ENCODE measurements around the gene POFUT2.
A peak's percentile ranks its signal among the peaks of the same experiment; 100 is the strongest.

POFUT2 gene

DNA sequence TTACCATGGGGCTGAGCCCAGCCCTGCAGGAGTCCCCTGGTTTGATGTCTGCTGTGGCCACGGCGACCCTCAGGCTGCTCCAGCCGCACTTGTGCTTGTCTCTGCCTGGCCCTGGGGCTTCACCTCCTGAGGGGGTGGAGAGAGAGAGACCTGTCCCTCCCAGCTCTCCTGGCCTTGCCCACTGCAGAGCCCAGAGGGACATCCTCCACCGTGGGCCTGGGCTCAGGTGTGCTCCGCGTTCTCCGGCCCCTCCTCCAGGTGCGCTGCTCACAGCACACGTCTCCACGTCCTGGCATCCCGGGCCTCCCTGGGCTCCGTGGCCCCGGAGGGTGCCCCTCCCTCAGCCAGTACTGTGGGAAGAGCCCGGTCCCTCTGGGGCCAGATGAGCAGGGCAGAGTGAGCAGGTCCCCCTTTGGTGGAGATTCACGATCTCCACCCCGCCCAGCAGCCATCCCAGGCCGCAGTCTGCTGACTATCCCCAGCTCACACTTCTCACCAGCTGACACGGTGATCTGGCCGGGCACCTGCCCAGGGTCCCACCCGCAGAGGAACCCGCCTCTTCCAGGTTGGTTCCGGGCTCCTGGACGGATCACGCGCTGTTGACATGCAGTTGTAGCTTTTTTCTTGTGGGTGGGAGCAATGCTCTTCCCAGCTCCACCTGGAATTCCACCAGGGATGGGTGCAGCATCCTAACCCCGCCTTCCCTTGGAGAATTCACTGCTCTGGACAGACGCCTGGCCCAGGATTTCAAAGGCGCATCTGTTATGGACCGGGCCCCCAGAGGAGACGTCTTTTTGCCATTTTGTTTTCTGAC is 41.8 kb upstream of the POFUT2 start:
- Mint-ChIP-seq H3K27me3 (no peaks in the 10 kb centered on the region), H3K9me3 (ENCODE audit: low read depth) (no peaks in the 10 kb centered on the region), H3K27ac (no peak overlapping the region), H3K4me3 (no peak overlapping the region), H3K36me3 (no peaks in the 10 kb centered on the region), H3K4me1 (ENCODE audit: low read depth) (no peaks in the 10 kb centered on the region)

DNA sequence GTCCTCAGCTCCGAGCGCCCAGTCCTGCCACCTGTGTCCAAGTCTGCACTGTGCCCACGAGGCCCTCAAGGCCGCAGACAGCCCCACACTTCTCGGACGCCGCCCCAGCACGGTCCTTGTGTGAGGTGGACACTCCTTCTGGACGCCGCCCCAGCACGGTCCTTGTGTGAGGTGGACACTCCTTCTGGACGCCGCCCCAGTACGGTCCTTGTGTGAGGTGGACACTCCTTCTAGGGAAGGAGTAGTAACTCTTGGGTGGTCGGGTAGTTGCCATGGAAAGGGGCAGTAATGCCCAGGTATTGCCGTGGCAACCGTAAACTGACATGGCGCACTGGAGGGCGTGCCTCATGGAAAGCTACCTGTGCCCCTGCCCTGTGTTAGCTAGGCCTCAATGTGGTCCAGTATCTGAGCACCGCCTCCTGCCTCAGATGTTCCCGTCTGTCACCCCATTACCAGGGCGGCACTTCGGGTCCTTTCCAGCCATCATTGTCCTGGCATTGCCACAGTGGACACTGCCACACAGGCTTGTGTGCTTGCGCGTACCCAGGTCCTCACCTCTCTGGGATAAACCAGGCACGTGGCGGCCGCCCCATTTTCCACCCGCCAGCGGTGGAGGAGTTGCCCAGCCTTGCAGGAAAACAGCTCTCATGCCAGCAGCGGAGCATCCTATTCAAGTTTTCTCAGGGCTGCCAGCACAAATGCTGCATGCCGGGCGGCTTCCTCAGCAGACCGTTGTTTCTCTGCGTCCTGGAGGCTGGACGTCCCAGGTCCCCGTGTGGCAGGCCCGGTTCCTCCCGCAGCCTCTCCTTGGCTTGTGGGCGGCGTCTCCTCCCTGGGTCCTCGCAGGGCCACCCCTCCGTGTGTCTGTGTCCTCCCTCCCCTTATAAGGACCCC is 40.8 kb upstream of the POFUT2 start:
- no peak overlapping the region for H3K27ac Mint-ChIP-seq
- no peak overlapping the region for H3K4me3 Mint-ChIP-seq
- no peaks in the 10 kb centered on the region for H3K9me3 Mint-ChIP-seq (ENCODE audit: low read depth)
- peaks cover 2% of the 10 kb centered on the region for H3K4me1 Mint-ChIP-seq (ENCODE audit: low read depth)
- H3K27me3 Mint-ChIP-seq = no peaks in the 10 kb centered on the region
- no peaks in the 10 kb centered on the region for H3K36me3 Mint-ChIP-seq

DNA sequence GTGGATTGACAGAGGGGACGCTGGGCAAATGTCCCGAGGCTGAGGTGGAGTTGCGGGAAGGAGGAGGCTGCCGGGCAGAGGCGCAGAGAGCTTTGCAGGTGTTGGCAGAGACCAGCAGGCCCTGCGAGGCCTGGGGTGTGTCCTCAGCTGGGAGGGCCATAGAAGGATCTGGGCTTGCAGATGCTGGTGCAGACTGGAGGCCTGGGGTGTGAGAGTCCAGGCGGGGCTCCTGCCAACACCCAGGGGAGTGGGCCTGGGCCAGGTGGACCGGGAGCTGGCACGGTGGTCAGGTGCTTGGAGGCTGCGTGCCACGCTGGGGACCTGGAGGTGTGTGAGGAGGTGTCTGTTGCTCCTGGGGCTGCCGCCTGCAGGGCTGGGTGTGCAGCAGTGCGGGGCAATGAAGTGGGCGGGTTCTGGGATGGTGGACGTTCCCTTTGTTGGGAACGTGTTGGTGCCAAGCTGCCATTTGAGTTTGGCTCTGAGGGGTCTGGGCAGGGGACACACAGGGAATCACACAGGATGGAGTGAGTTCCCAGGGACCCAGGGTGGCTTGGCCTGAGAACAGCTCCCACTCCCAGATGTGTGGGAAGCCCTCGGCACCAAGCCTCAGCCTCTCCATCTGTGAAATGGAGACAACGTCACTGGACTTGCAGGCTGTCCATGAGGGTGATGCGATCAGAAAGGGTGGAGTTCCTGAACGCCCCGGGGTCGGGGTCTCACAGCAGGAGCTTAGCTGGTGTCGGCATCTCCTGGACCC is 39.9 kb upstream of the POFUT2 start:
- Mint-ChIP-seq H3K27ac (no peak overlapping the region), H3K9me3 (ENCODE audit: low read depth) (no peaks in the 10 kb centered on the region), H3K4me3 (no peak overlapping the region), H3K27me3 (no peaks in the 10 kb centered on the region), H3K4me1 (ENCODE audit: low read depth) (peaks cover 9% of the 10 kb centered on the region), H3K36me3 (no peaks in the 10 kb centered on the region)

DNA sequence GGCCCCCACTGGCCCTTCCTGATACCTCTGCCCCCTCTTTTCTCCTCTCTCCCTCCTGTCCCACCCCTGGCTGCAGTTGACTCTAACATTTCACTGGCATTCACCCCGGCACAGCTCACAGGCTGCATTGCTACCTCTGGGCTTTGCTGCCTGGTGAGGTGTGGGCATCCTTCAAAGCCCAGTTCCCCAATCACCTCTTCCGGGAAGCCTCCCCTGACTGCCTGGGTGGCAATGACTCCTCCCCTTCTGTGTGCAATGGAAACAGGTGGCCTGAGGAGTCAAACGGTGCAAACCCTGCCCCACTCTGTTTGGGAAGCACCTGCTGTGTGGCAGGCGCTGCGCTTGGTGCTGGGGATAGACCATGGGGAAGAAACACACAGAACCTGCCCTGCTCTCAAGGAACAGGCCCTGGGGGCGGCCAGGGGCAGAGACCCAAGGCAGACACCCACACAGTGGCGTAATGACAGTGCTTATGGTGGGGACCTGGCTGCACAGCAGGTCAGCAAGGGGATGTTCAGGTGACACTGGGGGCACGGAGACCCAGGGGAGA is 39.3 kb upstream of the POFUT2 start:
- H3K27ac Mint-ChIP-seq = no peak overlapping the region
- H3K36me3 Mint-ChIP-seq = no peaks in the 10 kb centered on the region
- H3K4me1 Mint-ChIP-seq (ENCODE audit: low read depth) = peaks cover 16% of the 10 kb centered on the region
- no peak overlapping the region for H3K4me3 Mint-ChIP-seq
- H3K27me3 Mint-ChIP-seq = no peaks in the 10 kb centered on the region
- no peaks in the 10 kb centered on the region for H3K9me3 Mint-ChIP-seq (ENCODE audit: low read depth)

DNA sequence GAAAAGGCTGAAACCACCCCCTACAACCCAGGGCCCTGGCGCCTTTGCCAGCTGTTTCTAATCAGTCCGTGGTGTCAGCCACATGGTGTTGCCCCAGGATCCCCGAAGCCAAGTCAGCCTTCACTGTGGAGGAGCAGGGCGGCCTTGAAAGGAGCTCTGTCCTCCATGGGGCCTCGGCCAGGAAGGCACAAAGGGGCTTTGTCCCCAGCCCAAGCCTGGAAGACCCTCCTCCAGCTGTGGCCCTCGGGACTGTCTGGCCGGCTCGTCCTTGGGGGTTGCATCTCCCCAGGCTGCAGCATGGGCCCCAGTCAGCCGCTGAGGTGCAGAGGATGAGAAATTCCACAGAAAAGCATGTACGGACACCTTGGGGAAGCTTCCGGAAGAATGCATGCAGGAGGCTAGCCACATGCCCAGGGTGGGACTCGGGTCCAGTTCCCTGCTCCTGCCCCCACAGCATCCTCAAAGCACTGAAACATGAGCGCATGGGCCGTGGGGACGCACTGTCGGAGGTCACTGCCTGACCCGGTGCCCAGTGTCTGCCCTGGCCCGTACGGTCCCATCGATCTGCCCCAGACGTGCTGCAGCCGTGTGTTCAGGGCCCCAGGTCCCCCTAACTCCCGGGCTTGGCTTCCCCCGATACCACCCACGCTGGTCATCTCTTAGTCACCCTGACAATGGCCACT is 38.6 kb upstream of the POFUT2 start:
- peaks cover 21% of the 10 kb centered on the region for H3K4me1 Mint-ChIP-seq (ENCODE audit: low read depth)

DNA sequence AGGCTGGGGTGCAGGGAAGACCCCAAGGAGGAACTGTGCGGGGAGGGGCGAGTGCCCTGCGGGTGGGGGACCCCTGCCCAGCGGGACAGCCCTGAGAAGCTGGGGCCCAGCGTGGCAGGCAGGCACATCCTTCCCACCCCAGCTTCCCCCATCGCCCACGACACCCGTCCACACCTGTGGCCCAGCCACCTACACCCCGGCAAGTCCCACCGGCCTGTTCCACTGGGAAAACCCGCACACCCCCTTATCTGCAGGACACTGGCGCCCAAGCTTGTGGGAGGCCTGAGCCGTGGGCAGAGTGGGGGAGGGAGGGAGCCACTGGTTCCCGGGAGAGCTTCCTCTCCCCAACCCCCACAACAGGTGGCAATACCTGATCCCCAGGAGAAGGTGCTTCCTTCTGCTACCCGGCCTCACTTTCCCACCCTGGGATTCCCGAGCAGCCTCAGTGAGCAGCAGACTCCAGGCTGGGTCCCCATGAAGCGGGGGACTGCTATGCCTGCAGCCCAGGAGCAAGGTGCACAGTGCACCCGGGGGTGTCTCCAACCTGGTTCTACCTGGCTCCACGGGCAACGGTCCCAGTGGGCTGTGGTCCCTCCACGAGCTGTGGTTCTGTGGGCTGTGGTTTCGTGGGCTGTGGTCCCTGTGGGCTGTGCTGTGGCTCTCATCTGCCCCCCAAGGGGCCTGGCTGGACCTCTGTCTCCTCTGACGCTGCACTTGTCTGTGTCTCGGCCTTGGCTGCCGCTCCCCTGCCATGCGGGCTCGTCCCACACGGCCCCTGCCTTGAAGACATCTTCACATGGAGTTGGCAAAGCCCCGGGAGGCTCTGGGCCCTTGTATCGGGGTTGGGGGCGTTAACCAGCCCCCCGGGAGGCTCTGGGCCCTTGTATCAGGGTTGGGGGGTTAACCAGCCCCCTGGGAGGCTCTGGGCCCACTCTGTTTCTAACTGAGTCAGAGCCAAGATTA is 37.8 kb upstream of the POFUT2 start:
- Mint-ChIP-seq H3K4me1 (ENCODE audit: low read depth) (peaks cover 21% of the 10 kb centered on the region), H3K27ac (no peak overlapping the region), H3K4me3 (no peak overlapping the region), H3K36me3 (no peaks in the 10 kb centered on the region), H3K9me3 (ENCODE audit: low read depth) (no peaks in the 10 kb centered on the region), H3K27me3 (no peaks in the 10 kb centered on the region)

More for the DNA sequence above, 38.6 kb upstream of the POFUT2 start:
- no peaks in the 10 kb centered on the region for H3K27me3 Mint-ChIP-seq
- no peaks in the 10 kb centered on the region for H3K36me3 Mint-ChIP-seq
- no peak overlapping the region for H3K4me3 Mint-ChIP-seq
- H3K9me3 Mint-ChIP-seq (ENCODE audit: low read depth) = no peaks in the 10 kb centered on the region
- no peak overlapping the region for H3K27ac Mint-ChIP-seq

DNA sequence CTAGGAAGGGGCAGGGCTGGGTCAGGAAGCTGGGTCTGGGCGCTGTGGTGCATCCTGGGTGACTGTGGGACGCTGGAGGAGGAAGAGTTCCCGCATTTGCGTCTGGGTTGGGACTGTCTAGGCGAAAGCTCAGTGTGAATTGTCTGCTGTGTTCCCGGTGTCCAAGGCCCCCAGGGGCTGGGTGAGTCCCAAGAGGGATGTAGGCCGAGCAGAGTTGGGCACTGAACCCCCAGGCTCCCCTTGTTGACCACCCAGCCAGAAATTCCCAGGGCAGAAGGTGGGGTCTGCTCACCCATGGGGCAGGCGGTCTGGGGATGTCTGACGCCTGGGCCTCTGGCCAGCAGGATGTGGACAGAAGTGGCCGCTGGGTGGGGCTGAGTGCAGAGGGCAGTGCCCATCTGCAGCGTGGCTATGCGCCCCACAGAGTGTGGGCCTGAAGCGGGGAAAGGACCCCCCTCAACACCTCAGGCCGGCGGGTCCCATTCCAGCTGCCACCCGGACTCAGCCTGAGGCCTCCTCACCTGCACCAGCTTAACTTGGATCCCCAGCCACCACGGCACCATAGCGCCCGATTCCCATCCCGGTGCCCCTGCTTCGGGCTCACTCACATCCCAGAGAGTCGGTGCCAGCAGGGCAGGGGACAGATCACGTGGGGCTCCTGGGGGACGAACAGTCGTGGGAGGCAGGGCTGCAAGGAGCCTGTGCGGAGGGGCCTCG is 37.0 kb upstream of the POFUT2 start:
- H3K27ac Mint-ChIP-seq = no peak overlapping the region
- no peak overlapping the region for H3K4me3 Mint-ChIP-seq

DNA sequence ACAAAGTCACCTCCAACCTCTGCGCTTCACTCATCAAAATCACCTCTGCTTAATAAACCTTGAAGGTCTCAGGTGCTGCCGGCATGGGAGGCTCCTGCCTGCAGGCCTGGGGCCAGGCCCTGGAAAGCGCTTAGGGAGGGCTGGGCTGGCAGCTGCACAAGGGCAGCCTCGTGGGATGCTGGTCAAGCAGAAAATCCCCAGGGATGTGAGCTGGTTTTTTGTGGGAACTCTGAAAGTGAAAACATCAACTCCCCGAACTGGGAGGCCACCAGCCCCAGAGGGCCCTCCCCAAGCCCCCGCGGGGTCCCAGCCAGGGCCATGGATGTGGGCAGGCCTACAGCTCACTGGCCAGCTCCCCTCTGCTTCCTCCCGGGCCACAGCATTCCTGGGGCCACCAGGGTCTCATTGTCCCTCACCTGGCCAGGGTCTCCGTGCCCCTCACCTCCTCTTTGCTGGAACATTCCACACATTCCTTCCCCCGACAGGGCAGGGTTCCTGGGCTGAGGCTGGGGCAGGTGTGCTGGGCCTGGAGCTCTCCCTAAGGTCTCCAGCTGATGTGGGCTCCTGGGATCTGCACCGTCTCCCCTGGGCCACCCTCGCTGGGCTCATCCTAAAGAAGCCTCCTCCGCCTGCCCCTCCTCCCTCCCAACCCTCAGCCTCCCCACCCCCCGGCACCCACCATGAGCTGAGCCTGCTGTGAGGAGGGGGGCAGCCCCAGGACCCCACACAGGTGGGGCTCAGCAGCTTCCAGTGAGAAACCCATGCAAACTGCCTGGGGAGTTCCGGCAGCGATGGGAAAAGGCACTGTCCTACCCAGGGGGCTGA is 36.0 kb upstream of the POFUT2 start:
- no peak overlapping the region for H3K27ac Mint-ChIP-seq
- no peaks in the 10 kb centered on the region for H3K9me3 Mint-ChIP-seq (ENCODE audit: low read depth)
- no peaks in the 10 kb centered on the region for H3K27me3 Mint-ChIP-seq
- H3K36me3 Mint-ChIP-seq = no peaks in the 10 kb centered on the region
- peaks cover 23% of the 10 kb centered on the region for H3K4me1 Mint-ChIP-seq (ENCODE audit: low read depth)
- no peak overlapping the region for H3K4me3 Mint-ChIP-seq

More for the DNA sequence above, 37.0 kb upstream of the POFUT2 start:
- Mint-ChIP-seq H3K36me3 (no peaks in the 10 kb centered on the region), H3K4me1 (ENCODE audit: low read depth) (peaks cover 21% of the 10 kb centered on the region), H3K27me3 (no peaks in the 10 kb centered on the region), H3K9me3 (ENCODE audit: low read depth) (no peaks in the 10 kb centered on the region)

DNA sequence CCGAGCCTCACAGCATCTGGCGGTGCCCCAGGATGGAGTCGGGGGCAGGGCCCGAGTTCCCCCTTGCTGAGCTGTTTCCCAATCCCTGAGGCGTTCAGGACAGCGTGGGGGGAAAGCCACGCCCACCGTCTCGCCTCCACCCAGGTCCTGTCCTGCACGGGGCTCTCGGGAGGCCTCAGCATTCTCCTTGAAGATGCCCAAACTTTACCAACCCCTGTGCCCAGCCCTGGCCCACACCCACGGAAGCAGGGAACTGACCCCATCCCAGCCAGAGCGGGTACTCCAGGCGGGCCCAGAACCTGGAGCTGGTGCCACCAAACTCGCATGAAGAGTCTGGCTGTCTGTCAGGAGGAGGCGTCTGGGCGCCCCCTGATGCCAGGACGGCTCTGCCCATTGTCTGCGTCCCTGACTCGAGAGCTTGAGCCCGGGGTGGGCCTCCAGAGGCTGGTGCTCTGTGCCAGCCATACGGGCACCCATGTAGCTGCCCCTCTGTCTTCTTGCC is 35.3 kb upstream of the POFUT2 start:
- H3K9me3 Mint-ChIP-seq (ENCODE audit: low read depth) = no peaks in the 10 kb centered on the region
- H3K4me1 Mint-ChIP-seq (ENCODE audit: low read depth) = peaks cover 23% of the 10 kb centered on the region
- no peaks in the 10 kb centered on the region for H3K27me3 Mint-ChIP-seq
- H3K36me3 Mint-ChIP-seq = no peaks in the 10 kb centered on the region
- no peak overlapping the region for H3K27ac Mint-ChIP-seq
- H3K4me3 Mint-ChIP-seq = no peak overlapping the region

DNA sequence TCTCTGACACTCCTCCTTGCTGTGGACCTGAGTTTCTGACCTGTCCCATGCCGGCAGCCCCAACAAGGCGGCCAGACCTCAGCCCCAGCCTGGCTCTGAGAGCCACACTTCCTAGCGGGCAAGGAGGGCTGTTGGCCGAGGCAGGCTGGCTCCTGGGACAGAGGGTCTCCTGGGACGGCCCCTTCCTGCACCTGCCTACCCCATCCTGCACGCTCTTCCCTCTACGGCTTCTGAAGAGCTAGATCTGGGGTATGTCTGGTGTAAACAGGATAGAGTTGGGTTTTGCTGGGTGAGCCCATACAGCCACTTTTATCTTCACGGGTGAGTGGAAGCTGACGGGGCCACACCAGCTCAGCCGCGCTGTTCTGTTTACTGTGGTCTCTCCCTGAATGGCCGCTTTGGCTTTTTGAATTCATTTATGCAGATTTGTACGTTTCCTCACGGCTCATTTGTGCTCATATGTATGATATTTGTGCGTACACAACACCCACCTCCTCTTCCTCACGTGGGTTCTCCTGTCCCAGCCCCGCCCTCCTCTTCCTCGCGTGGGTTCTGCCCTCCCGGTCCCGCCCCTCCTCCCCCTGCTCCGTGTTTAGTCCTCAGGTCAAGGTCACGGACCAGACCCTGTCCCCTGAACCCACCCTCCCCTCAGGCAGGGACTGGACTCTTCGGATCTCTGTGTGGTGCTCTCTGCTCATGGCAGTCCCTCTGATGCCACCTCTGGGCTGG is 34.7 kb upstream of the POFUT2 start:
- Mint-ChIP-seq H3K27ac (peak overlapping the region; percentile 85), H3K9me3 (ENCODE audit: low read depth) (no peaks in the 10 kb centered on the region), H3K4me3 (peak overlapping the region; percentile 77), H3K36me3 (no peaks in the 10 kb centered on the region), H3K27me3 (no peaks in the 10 kb centered on the region), H3K4me1 (ENCODE audit: low read depth) (peaks cover 23% of the 10 kb centered on the region)

DNA sequence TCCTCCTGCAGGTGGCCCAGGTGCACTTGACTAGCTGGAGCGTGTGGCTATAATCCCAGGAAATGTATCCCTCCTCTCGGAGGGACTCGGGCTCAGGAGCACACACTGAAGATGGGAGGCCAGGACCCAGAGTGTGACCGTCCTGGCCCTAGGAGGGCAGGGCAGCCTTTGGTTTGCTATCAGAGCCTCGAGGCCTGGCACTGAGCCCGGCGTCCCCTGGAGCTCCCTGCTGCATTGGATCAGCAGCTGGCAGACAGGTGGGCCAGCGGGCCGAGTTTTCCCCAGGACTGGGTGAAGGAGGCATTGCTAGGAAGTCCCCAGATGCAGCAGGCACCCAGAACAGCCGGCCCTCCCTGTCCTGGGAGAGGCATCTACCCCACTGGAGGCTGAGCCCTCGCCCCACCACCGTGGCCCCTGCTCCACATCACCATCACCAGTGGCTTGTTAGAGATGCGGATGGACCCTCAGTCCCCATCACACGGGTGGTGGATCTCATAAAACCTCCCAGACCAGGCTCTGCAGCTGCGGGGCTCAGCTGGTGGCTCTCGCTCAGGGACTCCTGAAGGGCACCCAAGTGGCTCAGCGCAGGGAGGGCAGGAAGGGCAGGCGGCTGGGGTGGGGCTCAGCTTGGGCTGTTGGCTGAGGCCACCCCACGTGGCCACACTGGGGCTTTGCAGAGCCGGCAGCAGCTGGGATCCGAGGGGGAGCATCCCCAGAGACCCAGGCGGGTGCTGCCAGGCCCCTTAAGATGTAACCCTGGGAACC is 32.7 kb upstream of the POFUT2 start:
- Mint-ChIP-seq H3K4me1 (ENCODE audit: low read depth) (peaks cover 23% of the 10 kb centered on the region), H3K36me3 (no peaks in the 10 kb centered on the region), H3K27me3 (no peaks in the 10 kb centered on the region), H3K27ac (no peak overlapping the region), H3K9me3 (ENCODE audit: low read depth) (no peaks in the 10 kb centered on the region), H3K4me3 (no peak overlapping the region)
